Nucleus accumbens (tissue), 56 donors: ENCODE data around the gene INPP5F.
A peak's percentile ranks its signal among the peaks of the same experiment; 100 is the strongest.
"Not testable (repeated sequence)": the region's sequence is repeated elsewhere in the genome, so short reads cannot be mapped to it uniquely, and the experiment has no call there.

Experiments used
- DNase-seq, 56 donors: peaks; one replicate each; lab custom pipeline; 2025; lab: John Stamatoyannopoulos, UW

Gene INPP5F

DNA sequence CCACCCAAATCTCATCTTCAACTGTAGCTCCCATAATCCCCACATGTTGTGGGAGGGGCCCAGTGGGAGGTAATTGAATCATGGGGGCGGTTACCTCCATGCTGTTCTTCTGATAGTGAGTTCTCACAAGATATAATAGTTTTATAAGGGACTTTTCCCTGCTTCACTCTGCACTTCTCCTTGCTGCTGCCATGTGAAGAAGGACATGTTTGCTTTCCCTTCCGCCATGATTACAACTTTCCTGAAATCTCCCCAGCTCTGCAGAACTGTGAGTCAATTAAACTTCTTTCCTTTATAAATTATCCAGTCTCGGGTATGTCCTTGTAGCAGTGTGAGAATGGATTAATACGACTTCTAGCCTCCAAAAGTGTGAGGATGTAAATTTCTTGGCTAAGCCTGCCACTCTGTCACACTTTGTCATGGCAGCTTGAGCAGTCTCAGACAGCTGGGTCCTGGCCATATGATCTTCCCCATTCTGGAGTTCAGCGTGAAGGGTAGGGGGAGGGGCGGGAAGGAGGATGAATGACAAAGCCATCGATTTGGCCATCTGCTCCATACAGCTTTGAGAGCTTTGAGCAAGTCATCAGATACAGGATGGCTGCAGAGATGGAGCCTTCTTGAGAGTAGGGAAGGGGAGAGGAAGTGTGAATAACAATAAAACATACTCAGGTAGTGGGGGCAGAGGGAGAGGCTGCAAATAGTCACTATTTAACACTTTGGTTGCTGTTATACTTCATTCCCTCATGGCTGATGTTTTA, 19.1 kb upstream of the INPP5F start:
- DNase-seq = no peak

DNA sequence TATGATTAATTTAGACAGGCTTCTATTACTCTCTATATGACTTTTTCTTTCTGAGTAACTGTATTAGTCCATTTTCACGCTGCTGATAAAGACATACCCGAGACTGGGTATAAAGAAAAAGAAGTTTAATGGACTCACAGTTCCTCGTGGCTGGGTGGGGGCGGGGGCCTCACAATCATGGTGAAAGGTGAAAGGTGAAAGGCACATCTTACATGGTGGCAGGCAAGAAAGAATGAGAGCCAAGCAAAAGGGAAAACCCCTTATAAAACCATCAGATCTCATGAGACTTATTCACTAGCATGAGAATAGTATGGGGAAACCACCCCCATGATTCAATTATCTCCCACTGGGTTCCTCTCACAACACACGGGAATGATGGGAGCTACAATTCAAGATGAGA, 18.5 kb upstream of the INPP5F start:
- DNase-seq = not testable (repeated sequence)

DNA sequence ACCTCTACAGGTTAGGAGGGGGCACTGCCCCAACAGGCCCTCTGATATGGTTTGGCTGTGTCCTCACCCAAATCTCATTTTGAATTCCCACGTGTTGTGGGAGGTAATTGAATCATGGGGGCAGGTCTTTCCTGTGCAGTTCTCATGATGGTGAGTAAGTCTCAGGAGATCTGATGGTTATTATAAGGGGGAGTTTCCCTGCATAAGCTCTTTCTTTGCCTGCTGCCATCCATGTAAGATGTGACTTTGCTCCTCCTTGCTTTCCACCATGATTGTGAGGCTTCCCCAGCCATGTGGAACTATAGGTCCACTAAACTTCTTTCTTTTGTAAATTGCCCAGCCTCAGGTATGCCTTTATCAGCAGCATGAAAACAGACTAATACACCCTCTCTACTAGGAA, 14.9 kb upstream of the INPP5F start:
- DNase-seq = not testable (repeated sequence)

DNA sequence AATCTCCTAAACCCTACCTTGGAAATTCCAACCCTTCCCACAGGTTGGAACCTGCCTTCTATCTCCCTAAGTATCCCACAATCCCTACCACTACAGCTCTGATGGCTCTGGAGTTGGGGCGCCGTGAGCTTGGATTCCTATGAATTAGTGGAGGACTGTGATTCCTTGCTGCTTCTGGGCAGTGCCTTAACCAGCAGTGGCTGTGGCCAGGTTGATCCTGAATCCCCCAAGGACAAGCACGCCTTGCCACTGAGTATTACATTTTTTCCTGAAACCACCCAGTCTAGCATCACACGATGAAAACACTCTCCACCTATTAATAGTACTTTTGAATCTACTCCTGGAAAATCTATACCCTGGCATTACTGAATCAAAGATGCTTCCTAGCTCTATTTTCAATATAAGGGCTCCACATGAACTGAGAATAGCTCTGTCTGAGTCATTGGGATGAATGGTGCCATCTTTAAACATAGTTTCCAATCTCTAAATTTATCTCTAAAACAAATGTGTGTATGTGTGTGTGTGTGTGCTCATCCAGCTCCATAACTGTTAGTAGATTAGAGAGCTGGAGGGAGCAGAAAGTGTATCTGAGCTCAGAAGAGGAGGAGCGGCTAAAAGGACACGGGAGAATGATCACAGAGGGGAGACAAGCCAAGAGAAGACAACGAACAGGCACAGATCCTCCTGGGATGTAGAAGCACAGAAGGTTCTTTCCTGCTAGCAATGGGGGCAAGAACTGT, 11.9 kb upstream of the INPP5F start:
- no peak for DNase-seq

DNA sequence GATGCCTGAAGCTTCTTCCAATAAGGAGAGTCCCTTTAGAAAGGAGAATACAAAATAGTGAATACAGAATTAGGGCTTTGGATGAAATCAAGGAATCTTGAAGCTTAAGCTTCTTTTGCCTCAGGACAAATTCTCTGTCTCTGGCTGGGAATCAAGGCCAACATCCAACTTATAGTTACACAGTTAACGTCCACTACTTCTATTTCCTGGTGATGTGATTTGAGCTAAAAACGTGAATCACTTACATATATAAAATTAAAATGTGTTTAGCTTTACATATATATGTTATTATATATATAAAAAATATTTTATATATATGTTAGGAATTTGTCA, 11.4 kb upstream of the INPP5F start:
- no peak for DNase-seq

DNA sequence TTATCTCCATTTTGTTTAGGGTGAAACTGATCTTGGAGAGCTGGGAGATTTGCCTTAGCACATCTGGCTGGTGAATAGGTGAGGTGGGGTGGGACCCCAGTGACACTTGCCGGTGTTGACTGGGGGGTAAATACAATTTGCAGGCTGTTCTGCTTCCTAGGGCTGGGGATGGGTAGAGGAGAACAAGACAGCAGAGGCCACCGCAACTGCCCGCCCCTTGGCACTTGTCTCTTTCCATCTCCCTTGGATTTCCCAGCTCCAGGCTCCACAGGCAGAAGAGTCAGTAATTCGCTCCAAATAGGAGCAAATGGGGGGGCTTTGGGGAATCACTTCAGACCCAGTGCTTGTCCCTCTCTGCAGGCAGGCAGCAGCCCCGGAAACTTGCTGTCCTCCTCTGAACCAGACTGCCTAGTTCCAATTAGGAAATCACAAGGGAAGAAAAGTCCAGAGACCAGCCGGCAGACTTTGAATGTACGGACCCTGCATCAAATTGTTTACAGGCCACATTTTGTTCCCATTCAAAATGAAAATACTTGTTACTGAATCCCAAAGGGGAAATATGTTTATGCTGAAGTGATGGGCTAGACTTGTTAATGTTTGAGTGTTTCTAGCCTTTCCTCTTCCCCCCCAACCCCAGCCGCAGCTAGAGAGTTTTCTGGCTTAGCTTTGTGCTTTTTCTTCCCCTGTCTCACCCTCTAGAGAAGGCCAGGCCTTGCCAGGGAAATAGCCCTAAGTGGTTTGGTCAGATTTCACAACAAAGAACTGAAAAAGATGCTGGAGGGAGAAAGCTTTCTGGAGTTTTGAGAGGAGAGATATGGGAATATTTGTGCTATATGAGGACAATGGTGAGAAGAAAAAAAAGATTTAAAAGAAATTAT, 10.0 kb upstream of the INPP5F start:
- DNase-seq = no peak

DNA sequence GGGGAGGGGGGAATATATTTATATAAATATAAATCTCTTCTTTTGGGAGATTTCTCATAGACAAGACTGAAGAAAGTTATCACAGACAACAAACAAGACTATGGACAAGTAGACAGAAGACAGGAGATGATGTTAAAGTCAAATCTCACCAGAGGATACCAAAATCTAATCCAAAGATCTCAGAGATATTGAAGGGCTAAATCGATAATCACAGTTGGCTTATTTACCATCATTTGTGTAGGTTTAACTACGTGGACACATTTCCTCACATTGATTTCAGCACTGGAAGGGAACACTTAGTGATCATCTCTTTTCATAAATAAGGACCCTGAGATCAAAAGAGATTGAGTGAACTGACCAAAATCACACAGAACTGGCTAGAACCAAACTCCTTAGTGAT, 2.7 kb upstream of the INPP5F start:
- DNase-seq = no peak

DNA sequence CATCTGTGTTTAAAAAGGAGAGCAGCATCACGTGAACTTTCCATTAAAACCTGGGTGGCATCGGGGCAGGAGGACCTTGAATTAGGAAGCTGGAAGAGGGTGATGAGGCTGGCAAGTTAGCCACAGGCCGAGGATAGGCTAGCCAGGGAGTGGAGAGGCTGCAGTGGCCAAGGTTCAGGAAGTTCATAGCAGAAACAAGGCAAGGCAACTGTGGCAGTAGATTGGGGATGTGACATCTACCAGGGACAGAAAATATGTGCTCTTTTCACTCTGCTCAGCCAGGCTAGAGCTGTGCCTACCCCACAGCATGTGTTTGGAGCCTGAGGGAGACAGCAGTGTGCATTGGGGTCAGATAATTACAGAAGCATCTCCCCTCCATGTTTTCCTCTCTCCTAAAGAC, 2.2 kb upstream of the INPP5F start:
- DNase-seq = no peak

DNA sequence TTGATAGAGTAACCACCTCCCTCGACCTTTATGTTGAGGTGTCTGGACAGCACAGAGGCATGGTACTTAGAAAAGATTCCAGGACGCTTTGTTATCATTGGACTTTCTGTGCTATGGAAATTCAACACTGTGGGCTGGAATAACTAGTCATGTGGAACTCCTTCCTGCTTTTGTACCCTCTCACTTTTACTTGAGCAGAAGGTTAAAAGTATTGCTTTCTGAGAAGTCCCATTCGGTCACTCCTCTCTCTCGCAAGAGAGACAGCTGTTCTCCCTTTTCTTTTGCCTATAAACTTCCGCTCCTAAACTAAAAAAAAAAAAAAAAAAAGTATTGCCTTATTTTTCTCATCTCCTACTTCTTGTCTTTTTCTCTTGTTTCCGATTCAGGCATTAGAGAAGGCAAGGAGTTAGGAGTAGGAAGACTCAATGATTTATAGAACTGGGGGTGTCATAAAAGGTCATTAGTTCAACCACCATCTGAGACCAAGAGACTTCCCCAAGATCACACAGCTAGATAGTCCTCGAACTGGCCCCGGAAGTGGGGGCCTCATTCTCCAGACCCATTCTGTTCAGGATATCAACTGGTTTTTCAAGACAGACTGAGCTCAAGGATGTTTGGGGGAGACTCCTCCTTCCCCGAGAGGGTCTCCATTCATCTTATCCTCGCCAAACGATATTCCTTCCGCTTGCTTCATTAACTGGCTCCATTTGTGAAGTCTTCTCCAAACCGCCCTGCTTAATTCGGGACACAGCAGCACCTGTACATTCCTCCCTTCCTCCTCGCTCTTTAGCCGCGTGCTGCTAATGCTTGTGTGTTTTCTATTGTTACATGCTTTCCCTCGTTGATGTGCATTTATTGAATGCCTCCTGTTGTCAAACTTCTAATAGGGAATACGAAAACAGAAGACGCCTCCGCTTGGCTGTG, 995 bp upstream of the INPP5F start:
- DNase-seq = peak in 2 of 56 donors; percentile 30 to 50

DNA sequence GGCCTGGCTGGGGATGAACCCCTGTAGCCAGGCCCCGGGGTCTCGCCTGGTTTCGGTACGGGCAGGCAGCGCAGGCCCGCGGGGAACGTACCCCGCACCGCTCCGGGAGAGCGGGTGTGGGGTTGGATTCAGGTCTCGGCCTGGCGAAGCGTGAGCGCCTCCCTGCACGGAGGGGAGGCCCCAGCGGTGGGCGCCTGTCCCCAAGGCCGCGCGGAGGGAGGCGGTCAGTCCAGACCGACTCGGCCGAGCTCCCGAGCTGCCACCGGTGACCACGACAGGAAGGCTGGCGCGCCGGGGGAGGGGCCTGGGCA, 378 bp upstream of the INPP5F start:
- no peak for DNase-seq

DNA sequence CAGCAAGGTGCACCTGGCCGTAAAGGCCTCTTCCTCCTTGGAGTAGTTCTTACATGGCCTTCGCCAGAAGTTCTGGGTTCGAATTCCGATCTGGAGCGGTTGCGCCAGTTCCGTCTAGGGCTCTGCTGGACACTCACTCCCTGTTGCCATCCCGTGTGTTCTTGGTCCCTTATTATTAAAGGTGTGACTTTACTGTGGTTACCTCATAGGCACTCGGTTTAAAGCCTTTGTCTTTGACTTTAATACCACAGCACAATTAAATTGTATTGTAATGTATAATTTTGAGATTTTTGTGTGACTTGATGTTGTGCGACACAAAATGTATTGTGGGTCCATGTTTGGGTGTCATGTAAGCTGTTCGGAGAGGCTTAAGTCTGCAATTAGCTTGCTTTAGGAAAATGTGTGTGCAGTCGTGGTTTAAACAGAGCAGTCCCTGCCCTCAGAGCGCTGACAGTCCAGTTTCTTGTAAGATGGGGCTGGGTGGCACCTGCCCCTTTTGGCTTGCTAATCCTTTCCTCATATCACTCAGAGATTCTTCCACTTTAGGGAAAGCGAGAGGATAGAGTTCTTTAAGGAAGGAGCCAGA, 919 bp downstream of the INPP5F start:
- no peak for DNase-seq

DNA sequence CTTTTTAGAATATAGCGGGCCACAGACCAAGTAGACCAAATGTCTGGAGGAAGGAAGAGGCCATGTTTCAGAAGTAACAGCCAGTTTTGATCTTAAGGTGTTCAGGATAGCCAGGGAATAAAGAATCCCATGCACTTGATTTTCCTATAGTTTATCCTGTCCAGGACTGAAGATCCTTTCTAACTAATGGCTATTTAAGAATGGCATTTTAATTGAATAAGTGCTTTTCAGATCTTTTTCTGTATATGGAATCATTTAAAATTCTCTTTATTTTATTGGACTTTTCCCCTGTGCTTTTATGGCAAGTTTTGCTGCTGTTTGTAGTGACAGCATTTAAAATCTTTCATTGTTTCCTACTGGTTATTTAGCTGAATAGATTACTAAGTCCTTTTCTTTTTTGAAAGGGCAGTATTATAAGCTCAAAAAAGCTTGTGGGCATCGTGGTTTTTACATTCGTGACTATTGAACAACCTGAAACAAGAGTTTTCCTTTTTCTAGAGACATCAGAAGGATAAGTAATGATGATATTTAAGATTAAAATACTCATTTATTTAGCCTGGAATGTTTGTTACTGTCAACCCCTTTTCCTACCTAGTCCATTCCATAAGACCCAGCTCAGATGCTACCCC, 2.4 kb downstream of the INPP5F start:
- DNase-seq = no peak

DNA sequence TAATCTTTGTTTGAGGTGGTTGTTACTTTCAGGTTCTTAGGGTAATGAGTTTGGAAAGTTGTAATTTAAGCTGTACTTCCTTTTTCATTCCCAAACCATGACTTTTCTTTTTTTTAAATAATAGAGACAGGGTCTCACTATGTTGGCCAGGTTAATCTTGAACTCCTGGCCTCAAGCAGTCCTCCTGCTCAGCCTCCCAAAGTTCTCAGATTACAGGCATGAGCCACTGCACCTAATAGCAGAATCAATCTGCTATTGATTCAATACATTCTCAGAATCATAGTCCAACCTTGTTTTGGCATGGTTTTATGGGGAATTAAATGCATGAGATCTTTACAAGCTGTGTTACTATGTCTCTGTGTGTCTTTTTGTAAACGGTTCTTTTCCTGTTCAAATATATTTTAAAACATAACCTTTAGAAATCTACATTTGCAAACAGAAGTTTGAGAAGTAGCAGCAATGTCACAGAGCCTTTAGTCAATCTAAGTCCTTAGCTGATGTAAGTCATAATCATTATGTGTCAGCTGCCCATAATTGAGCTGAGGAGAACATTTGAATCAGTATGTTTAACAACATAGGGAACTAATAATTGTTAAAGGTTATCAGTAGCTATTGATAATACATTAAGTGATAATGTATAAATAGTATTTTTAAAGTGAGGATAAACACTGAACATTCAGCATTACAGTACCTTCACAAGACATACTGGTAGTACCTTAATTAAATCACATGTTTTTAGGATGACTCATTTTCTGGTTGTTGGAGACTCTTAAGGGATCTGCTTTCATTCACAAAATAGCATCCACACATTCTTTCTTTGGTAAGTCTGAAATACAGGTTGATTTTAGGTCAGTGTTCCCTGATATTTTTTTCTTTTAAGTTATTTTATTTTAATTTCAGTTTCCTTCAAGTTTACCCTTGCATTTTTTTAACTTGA, 8.8 kb downstream of the INPP5F start:
- DNase-seq = no peak

DNA sequence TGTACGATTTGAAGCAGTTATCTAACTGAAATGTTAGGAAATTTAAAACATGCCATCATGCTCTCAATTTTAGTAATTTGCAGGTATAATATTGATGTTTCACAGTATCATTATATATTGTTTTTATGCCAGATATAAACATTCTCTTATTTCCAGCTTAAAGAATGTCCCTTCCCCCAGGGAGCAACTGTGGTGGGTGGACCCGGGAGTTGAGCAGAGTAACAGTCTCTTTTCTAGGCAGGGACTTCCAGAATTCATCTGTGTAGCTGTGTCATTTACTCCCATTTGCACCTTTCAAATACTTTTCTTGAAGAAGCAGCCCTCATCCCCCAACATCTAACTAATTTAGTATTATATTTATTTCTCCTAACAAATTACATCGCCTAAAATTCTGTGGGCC, 9.6 kb downstream of the INPP5F start:
- no peak for DNase-seq

DNA sequence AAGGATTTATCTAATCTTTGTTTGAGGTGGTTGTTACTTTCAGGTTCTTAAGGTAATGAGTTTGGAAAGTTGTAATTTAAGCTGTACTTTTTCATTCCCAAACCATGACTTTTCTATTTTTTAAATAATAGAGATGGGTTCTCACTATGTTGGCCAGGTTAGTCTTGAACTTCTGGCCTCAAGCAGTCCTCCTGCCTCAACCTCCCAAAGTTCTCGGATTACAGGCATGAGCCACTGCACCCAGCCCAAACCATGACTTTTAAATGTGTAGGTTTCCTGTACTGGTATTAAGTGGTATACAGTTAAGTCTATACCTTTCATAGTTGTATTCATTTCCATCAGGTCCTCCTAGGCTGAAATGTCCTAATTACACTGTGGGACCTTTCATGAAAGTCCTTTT, 10.4 kb downstream of the INPP5F start:
- no peak for DNase-seq

DNA sequence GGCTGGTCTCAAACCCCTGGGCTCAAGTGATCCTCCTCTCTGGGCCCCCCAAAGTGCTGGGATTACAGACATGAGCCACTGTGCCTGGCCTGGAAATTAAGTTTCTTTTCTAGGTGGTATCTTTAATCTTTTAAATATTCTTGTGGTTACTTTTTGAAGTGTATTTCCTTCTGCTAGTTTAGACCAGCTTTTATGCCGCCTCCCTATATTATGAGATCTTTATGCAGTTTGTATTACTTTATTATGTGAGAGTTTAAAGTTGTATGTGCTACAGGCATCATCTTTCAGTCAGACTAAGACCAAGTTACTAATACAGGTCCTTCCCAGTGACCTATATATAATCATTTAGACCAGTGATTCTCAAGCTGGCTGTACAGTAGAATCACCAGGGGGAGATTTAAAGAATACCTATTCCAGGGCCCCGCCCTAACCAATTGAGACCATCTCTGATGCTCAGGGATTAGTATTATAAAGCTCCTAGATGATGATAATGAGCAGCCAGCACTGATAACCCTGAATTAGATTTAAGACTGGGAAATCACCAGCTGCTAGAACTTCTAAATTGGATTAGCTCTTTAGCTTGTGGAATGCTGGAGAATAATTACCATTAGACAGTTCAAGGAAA, 11.3 kb downstream of the INPP5F start:
- no peak for DNase-seq

DNA sequence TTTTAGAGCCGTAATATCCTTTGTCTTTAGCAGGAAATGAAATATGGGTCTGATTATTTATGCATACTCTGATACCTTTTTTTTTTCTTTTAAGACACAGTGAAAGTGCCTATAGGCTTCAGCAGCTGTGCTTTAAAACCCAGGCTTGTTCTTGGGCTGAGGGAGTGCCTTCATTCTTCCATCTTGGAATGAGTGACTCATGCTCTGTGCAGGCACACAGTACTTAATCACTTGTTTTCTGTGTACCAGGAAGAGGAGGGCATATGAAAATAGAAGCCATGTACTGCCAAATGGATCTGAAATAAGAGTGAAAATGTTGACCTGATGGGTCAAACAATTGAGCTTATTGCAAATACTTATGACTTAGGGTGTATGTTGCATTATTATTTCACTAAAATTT, 12.0 kb downstream of the INPP5F start:
- DNase-seq = peak in 1 of 56 donors; percentile 12

DNA sequence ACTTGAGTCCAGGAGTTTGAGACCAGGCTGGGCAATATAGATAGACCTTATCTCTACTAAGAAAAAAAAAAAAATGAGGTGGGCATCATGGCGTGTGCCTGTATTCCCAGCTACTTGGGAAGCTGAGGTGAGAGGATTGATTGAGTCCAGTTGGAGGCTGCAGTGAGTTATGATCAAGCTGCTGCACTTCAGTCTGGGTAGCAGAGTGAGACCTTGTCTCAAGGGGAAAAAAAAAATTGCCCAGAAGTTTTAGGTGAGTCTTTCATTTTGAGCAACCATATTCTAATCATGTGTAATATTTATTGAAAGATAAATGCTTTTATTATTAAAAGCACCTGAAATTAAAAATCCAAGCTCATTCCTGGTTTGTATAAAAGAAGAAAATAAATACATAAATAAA, 13.1 kb downstream of the INPP5F start:
- no peak for DNase-seq
